Measurements from ENCODE around the gene ICAM3.

ICAM3 gene

DNA sequence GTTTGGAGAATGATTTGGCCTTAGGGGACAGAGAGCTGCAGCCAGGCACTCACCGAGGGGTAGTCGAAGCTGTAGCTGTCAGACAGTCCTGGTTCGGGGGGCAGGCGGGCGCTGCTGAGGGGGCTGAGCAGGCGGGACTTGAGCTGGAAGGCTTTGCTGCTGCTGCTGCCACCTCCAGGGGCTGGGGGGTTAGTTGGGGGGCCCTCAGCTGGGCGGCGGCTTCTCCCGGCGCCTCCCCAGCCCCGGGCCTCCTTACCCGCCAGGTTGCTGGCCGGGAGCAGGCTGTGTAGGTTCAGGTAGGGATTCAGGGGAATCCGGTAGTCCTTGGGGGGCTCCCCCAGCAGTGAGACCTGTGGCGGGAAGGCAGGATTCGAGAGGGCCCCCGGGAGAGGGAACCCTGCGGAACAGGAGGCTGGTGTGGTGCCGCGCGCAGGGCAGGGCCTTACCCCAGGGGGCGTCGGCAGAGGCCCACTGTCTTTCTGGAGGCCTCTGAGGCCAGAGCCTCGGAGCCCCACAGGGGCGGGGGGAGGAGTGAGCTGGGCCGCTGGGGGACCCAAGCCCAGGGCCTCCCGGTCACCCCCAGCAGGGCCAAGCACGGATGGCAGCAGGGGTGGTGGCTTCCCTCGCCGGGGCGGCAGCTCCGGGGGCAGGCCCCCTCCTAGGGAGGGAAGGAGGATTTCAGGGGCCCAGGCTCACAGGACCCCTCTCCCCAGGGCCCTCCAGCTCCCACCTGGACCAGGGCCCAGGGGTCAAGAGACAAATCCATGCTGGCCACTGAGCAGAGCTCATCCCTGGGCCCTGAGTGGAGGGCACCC lies 18.6 kb downstream of the ICAM3 start:
- no peaks in the 10 kb centered on the region for H3K9me3 ChIP-seq
- intact Hi-C loops (cut with DNase I; ENCODE audit: low total_unique reads), result no loop called here
- DNase-seq, result no peak
- no peak overlapping the region for H3K27ac ChIP-seq
- H3K27me3 ChIP-seq, result no peaks in the 10 kb centered on the region
- H3K4me3 ChIP-seq, result no peak overlapping the region
- peaks cover 0 to 8% (median 5%) of the 10 kb centered on the region in 4 donors for H3K4me1 ChIP-seq
- TF ChIP-seq, protein P1, sequence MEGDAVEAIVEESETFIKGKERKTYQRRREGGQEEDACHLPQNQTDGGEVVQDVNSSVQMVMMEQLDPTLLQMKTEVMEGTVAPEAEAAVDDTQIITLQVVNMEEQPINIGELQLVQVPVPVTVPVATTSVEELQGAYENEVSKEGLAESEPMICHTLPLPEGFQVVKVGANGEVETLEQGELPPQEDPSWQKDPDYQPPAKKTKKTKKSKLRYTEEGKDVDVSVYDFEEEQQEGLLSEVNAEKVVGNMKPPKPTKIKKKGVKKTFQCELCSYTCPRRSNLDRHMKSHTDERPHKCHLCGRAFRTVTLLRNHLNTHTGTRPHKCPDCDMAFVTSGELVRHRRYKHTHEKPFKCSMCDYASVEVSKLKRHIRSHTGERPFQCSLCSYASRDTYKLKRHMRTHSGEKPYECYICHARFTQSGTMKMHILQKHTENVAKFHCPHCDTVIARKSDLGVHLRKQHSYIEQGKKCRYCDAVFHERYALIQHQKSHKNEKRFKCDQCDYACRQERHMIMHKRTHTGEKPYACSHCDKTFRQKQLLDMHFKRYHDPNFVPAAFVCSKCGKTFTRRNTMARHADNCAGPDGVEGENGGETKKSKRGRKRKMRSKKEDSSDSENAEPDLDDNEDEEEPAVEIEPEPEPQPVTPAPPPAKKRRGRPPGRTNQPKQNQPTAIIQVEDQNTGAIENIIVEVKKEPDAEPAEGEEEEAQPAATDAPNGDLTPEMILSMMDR (IDR thresholded peaks at IDR 0.05), result no peak
- H3K36me3 ChIP-seq, result peaks cover 67 to 94% (median 81%) of the 10 kb centered on the region in 3 donors

DNA sequence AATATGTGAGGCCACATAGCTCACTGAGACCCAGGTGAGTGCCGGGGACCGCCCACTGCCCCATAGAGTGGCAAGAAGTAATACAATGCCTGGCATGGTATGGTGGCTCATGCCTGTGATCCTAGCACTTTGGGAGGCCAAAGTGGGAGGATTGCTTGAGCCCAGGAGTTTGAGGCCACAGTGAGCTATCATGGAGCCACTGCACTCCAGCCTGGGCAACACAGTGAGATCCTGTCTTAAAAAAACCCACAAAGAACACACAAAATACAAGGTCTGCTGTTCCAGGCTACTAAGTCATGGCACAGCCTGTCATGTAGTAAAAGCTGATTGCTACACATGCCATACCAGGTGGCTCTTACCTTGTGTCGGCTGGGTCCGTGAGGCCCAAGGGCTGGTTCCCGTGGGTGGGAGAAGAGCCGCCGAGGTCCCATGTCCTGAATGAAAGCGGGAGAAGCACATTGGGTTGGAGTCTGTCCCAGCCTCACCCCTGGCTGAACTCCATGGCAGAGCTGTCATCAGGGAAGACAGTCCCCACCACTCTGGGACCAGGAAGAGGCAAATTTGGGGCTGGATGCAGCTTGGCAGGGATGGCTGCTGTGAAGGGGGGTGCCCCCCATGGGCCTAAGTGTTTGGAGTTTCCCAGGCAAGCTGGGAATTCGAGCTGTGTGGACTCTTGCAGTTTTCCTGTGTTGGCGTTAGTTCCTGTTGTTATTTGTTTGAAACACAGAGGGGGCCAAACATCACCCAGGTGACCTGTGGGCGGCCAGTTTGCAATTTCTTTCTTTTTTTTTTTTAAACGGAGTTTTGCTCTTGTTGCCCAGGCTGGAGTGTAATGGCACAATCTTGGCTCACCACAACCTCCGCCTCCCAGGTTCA lies 20.4 kb downstream of the ICAM3 start:
- H3K9me3 ChIP-seq, result no peaks in the 10 kb centered on the region
- intact Hi-C loops (cut with DNase I; ENCODE audit: low total_unique reads), result no loop called here
- H3K4me3 ChIP-seq, result no peak overlapping the region
- no peaks in the 10 kb centered on the region for H3K27me3 ChIP-seq
- TF ChIP-seq, protein P1 (IDR thresholded peaks at IDR 0.05), result no peak
- peaks cover 49 to 76% (median 63%) of the 10 kb centered on the region in 3 donors for H3K36me3 ChIP-seq
- peaks cover 0 to 16% (median 10%) of the 10 kb centered on the region in 4 donors for H3K4me1 ChIP-seq
- no peak for DNase-seq
- H3K27ac ChIP-seq, result no peak overlapping the region

DNA sequence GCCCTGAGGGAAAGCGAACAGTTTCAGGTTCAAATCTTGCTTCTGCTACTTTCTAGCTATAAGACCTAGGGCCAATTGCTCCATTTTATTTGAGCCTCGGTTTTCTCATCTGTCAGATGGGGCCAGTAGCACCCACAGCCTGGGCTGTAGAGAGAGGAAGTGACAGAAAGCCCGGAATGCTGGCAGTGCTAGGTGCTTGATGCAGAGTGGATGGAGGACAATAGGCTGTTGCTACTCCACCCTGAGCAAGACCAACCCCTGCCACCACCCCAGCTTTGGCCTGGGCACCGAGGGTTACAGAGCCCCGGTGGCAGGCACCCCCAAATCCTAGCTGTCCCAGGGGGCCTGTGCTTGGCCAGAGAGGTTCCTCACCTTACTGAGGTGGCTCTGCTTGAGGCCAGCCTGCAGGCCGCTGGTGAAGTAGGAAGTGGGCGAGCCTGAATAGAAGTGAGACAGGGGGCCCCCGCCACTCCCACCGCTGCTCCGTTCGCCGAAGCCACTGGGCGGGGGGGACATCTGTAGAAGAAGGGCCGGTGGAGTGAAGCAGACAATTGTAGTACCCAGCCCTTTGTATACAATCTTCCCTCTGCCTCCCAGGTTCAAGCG lies 21.5 kb downstream of the ICAM3 start:
- H3K27ac ChIP-seq, result no peak overlapping the region
- intact Hi-C loops (cut with DNase I; ENCODE audit: low total_unique reads), result no loop called here
- H3K27me3 ChIP-seq, result no peaks in the 10 kb centered on the region
- no peaks in the 10 kb centered on the region for H3K9me3 ChIP-seq
- TF ChIP-seq, protein P1 (IDR thresholded peaks at IDR 0.05), result no peak
- peaks cover 0 to 16% (median 10%) of the 10 kb centered on the region in 4 donors for H3K4me1 ChIP-seq
- H3K36me3 ChIP-seq, result peaks cover 40 to 65% (median 54%) of the 10 kb centered on the region in 3 donors
- no peak overlapping the region for H3K4me3 ChIP-seq
- DNase-seq, result no peak

DNA sequence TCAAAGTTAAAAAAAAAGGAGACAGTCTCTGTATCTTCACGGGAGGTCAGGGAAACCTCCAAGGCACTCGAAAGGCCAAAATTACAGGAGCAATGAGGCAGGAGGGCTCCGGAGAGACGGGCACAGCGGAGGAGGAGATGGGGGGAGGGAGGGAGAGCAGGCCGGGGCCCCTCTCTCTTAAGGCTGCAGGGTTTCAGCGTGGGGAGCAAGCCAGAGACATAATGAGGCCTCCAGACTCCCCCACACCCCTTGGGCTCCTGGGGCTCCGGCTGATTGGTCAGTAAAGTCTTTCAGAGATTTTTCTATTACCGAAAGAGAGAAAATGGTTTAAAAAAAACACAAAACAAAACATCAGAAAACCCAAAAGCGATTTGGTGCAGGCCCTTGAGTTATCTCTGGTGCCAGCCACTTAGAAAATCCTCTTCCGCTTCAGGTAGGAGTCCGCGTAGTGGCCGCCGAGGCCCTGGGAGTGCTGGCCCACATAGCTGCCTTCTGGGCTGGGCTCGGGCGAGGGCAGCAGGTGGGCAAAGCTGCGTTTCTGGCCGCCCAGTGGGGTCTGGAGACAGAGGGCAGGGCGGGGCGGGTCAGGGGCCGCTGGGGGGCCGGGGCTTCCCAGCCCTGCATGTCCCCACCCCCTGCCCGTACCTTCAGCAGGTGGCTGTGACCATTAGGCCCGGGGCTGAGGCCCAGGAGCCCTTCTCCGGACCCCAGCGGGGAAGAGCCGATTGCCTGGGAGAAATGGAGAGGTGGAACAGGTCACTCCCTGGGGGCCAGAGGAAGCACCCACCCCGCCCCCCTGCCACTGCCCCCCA lies 22.2 kb downstream of the ICAM3 start:
- H3K27me3 ChIP-seq, result no peaks in the 10 kb centered on the region
- H3K36me3 ChIP-seq, result peaks cover 33 to 64% (median 47%) of the 10 kb centered on the region in 3 donors
- H3K4me3 ChIP-seq, result no peak overlapping the region
- TF ChIP-seq, protein P1 (IDR thresholded peaks at IDR 0.05), result no peak
- intact Hi-C loops (cut with DNase I; ENCODE audit: low total_unique reads), result no loop called here
- no peaks in the 10 kb centered on the region for H3K9me3 ChIP-seq
- H3K27ac ChIP-seq, result no peak overlapping the region
- peaks cover 0 to 16% (median 10%) of the 10 kb centered on the region in 4 donors for H3K4me1 ChIP-seq
- no peak for DNase-seq
